Germinal center (tissue), 1 donor: ENCODE measurements around the gene CTRB1.

Experiments used
- DNase-seq: peaks from one replicate; pipeline ENCODE4 v3.0.0; 2012; ENCODE audit warnings: mixed read lengths, low spot score

The CTRB1 gene

GRCh38 chr16:75218256-75219076 is at the start of gene CTRB1:
TSS of gene CTRB1 (plus strand) at chr16:75218988. CDS start at chr16:75219008, 20 bp downstream.
- no peak for DNase-seq

DNA sequence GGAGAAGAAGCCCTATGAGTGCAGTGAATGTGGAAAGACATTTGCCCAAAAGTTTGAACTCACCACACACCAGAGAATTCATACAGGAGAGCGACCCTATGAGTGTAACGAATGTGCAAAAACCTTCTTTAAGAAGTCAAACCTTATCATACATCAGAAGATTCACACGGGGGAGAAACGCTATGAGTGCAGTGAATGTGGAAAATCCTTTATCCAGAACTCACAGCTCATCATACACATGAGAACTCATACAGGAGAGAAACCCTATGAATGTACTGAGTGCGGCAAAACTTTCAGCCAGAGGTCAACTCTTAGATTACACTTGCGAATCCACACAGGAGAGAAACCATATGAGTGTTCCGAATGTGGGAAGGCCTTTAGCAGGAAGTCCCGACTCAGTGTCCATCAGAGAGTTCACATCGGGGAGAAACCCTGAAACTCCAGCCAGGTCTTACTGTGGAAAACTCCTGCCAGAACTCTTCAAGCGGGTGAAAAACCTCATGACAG is 48.8 kb upstream of the CTRB1 start:
- no peak for DNase-seq

- DNase-seq = no peak
Measured at GRCh38 chr16:75172578-75172977, 46.2 kb upstream of the CTRB1 start.

- no peak for DNase-seq
Measured at GRCh38 chr16:75175074-75175473, 43.7 kb upstream of the CTRB1 start.

DNA sequence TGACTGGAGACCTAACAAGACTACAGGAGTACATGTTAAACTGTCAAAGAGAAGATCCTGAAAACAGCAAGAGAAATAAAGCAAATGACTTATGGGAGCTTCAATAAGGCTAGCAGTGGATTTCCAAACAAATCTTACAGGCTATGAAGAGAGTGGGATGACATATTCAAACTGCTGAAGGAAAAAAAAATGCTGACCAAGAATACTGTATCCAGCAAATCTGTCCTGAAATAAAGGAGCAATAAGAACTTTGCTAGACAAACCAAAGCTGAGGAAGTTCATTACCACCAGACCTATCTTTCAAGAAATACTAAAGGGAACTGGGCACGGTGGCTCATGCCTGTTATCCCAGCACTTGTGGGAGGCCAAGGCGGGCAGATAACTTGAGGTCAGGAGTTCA is 41.9 kb upstream of the CTRB1 start:
- DNase-seq = no peak

GRCh38 chr16:75179208-75179607 is 39.6 kb upstream of the CTRB1 start:
- no peak for DNase-seq

DNA sequence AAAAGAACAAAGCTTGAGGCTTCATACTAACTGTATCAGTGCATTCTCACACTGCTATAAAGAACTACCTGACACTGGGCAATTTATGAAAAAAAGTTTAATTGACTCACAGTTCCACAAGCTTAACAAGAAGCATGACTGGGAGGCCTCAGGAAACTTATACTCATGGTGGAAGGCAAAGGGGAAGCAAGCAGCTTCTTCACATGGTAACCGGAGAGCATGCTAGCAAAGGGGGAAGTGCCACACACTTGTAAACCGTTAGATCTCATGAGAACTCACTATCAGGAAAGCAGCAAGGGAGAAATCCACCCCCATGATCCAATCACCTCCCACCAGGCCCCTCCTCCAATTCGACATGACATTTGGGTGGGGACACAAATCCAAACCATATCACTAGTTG is 37.2 kb upstream of the CTRB1 start:
- no peak for DNase-seq

- DNase-seq = no peak
Measured at GRCh38 chr16:75188832-75189477, 29.8 kb upstream of the CTRB1 start.

DNA sequence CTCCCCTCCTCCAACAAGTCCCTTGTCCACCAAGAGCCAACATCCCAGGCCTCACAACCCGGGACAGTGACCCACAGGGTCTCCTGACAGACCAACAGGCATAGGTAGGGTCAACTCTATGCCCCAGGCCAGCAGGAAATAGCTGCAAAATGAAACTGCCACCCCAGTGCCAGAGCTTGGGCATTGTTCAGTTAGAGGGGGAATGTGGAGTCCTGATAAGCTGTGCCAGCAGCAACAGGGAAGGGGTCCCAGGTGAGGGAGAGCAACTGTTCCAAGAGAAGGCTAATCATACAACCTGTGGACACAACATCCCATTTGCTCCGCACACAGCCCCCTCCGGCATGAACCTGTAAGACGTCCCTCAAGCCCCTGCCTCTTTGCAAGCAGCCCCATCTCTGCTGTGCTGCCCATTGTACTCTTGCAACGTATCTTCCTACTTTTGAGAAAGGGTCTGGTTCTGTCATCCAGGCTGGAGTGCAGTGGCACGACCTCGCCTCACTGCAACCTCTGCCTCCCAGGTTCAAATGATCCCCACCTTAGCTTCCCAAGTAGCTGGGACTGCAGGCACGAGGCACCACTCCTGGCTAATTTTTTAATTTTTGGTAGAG is 29.0 kb upstream of the CTRB1 start:
- DNase-seq = no peak

- no peak for DNase-seq
Measured at GRCh38 chr16:75192606-75193264, 26.1 kb upstream of the CTRB1 start.

DNA sequence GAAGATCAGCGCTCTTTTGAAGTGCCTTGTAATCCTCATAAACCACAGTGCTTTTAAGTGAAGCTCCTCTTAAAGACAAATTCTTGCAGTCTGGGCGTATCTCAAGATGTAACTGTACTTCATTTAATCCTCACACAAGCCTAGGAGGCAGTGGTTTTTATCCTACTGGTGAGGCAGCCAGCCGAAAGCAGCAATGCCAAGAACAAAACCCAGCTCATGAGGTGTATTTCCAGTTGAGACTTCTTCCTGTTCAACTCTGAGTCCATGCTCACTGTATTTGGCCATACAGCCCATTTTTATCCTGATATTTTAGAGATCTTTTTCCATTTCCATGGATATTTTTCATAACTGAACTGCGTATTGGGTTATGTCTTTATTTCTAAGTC is 25.5 kb upstream of the CTRB1 start:
- no peak for DNase-seq

DNA sequence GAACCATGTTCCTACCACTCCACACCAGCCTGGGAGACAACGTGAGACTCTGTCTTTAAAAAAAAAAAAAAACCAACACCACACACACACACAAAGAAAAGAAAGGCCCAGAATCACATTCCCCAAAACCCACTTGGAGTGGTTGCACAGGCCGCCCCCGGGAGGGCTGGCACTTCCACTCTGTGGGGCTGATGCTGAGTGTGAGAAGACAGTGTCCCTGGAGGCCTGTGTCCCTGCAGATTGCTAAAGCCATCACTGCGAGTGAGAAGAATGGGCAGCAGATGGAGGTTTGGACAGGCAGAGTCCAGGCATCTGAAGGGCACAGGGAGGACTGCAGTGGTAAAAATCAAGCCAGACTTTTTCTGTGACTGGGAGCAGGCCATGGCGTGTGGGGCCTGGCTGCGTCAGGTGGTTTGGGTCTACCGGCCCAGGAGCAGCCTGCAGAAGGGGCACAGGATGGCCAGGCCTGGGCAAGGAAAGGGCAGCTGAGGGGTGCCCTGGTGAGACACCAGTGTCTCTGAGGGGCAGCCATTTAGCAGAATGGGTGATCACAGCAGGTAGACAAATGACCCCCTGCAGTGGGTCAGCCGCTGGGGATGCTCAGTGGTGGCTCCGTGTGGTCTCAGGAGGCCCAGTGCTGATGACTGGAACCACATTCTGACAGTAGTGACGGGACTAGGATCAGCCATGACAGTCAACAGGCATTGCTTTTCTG is 24.9 kb upstream of the CTRB1 start:
- DNase-seq = no peak

DNA sequence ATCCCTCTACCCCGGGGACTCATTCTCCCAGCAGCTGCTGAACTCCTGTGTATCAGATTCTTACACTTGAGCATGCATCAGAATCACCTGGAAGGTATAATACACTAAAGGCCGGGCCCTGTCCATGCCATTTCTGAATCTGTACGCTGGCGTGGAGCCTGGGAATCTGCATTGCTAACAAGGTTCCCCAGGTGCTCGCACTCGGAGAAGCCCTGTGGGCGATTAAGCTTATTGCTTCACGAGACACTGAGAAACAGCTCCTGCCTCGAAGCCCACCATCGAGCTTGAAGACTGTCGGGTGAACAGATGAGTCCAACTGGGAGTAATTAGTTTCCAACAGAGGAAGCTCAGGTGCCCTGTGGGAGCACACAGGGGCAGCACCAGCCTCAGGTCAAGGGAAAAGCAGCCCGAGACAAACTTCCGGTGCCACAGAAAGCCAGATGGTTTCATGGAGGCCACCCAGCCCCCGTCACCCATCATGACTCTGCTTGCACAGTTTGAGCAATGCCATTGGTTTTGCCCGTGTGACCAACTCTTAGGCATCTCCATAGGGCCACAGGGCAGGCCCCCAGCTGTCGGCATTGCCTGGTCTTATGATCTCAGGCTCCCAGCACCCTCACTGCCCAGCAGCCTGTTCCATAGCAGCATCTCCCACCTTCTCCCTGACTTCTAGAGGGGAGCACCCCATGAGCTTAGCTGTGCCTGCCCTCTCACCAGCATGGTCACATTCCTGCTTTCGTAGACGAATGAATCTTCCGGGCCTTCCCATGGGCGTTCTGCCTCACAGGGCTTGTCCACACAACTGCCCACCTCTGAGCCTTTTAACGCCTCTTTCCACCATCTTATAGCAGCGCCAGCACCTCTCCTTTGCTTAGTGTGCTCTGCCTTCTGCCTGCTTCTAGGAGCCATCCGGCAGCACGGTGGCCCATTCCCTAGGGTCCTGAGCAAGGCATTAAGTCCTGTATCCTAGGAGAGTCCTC is 22.7 kb upstream of the CTRB1 start:
- DNase-seq = no peak

- no peak for DNase-seq
Measured at GRCh38 chr16:75196836-75197235, 22.0 kb upstream of the CTRB1 start.

GRCh38 chr16:75197522-75198134 is 21.2 kb upstream of the CTRB1 start:
- no peak for DNase-seq

GRCh38 chr16:75198135-75198600 is 20.6 kb upstream of the CTRB1 start:
- DNase-seq = no peak

DNA sequence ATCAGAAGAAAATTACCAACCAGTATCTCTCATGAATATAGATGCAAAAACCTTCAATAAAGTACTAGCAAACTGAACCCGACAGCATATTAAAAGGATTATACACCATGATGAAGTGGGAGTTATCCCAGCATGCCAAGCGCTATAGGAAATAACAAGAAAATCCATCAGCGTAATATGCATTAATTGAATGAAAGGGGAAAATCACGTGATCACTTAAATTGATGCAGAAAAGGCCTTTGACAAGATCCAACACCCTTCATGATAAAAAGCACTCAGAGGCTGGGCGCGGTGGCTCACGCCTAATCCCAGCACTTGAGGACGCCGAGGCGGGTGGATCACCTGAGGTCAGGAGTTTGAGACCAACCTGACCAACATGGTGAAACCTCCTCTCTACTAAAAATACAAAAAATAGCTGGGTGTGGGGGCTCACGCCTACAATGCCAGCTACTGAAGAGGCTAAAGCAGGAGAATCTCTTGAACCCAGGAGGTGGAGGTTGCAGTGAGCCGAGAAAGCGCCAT is 16.7 kb upstream of the CTRB1 start:
- no peak for DNase-seq

DNA sequence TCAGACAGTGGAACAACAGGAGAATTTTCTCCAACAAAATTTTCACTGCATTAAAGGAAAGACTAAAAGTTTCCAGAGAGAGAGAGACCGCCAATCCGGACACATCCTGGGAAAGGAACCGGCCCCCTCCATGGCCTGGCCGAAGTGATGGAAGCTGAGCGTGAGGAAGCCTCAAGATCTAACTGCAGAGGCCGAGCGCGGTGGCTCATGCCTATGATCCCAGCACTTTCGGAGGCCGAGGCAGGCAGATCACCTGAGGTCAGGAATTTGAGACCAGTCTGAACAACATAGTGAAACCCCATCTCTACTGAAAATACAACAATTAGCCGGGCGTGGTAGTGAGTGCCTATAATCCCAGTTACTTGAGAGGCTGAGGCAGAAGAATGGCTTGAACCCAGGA is 15.7 kb upstream of the CTRB1 start:
- DNase-seq = no peak

- DNase-seq = no peak
Measured at GRCh38 chr16:75203667-75204409, 14.9 kb upstream of the CTRB1 start.
